ENCODE measurements around the gene SLC24A4. TPM values are rescaled to one million over a fixed set of nuclear protein-coding genes. Genes with fewer than 3 reads are reported as not detected.

Gene SLC24A4
- total RNA-seq, 1 experiment from 2014 or later: not detected

DNA sequence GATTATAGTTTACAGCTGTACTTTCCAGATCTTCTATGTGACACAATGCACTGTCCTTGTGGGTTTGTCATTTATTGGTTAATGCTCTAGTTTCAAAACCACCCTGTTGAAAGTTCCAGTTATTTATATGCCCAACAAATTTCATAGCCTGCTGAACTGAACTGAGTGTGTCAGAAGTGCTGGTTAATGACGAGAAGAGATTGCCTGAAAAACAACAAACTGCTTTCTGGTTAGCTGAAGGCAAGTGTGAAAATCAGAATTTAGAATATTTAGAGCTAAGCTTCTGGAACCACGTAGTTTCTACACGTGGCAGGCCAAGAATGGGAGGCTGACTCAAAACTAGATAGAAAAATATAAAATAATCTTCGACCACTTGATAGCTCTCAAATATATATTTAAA, 171.5 kb downstream of the SLC24A4 start:
- no peaks in the 10 kb centered on the region for H3K27me3 ChIP-seq (ENCODE audit: low read length)
- H3K9me2 ChIP-seq (replicated peaks; ENCODE audit: low read length): no peaks in the 10 kb centered on the region
- ChIA-PET POLR2A (ENCODE audit: unreplicated experiment) (no interaction called here), CTCF (no interaction called here)
- H3K4me3 ChIP-seq (ENCODE audit: low read length): no peak overlapping the region
- intact Hi-C loops (cut with micrococcal nuclease): no loop called here
- no peaks in the 10 kb centered on the region for H3F3A ChIP-seq (ENCODE audit: low read length, unreplicated experiment)
- no peak overlapping the region for H2AFZ ChIP-seq (ENCODE audit: low read length)
- no peak overlapping the region for H3K4me2 ChIP-seq (ENCODE audit: low read length)
- no peak for ATAC-seq
- H3K27ac ChIP-seq (ENCODE audit: low read length): no peak overlapping the region
- no peaks in the 10 kb centered on the region for H3K9me3 ChIP-seq (ENCODE audit: low read length)
- TF ChIP-seq, protein P1, sequence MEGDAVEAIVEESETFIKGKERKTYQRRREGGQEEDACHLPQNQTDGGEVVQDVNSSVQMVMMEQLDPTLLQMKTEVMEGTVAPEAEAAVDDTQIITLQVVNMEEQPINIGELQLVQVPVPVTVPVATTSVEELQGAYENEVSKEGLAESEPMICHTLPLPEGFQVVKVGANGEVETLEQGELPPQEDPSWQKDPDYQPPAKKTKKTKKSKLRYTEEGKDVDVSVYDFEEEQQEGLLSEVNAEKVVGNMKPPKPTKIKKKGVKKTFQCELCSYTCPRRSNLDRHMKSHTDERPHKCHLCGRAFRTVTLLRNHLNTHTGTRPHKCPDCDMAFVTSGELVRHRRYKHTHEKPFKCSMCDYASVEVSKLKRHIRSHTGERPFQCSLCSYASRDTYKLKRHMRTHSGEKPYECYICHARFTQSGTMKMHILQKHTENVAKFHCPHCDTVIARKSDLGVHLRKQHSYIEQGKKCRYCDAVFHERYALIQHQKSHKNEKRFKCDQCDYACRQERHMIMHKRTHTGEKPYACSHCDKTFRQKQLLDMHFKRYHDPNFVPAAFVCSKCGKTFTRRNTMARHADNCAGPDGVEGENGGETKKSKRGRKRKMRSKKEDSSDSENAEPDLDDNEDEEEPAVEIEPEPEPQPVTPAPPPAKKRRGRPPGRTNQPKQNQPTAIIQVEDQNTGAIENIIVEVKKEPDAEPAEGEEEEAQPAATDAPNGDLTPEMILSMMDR (conservative IDR thresholded peaks at IDR 0.05; ENCODE audit: low read depth, low read length): no peak
- no peak for TF ChIP-seq EZH2 (IDR thresholded peaks at IDR 0.05; ENCODE audit: low read length, unreplicated experiment)
- TF ChIP-seq EZH2phosphoT487 (IDR thresholded peaks at IDR 0.05; ENCODE audit: borderline replicate concordance, low read length): no peak
- H3K36me3 ChIP-seq (ENCODE audit: low read depth, low read length): no peaks in the 10 kb centered on the region
- no peaks in the 10 kb centered on the region for H3K4me1 ChIP-seq (ENCODE audit: insufficient read depth, low read length)
- DNase-seq: no peak
- no peaks in the 10 kb centered on the region for H4K20me1 ChIP-seq (ENCODE audit: low read length)
- no peaks in the 10 kb centered on the region for H3K79me2 ChIP-seq (ENCODE audit: low read length)
- H3K9ac ChIP-seq (ENCODE audit: low read length): no peak overlapping the region
- no TSS peak for BruUV-seq (replicated peaks)

DNA sequence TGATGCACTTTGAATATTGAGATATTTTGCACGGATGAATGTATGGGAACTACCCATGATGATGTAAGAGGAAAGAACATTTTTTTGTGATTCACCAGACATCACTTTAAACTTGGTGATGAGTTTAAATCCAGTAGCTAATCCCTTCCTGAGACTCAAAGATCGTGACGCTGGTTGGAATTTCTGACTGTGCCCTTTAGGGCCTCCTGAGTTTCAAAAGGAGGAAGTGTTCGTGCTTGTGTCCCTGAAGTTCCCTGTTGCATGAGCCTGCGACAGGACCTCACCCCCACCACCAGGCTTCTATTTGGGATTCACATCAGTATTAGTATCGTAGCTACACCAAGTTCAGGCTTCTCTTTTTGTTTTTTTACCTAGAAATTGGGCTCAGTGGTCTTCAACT, 172.1 kb downstream of the SLC24A4 start:
- intact Hi-C loops (cut with micrococcal nuclease): no loop called here
- DNase-seq: no peak
- TF ChIP-seq EZH2 (IDR thresholded peaks at IDR 0.05; ENCODE audit: low read length, unreplicated experiment) (no peak), EZH2phosphoT487 (IDR thresholded peaks at IDR 0.05; ENCODE audit: borderline replicate concordance, low read length) (no peak)
- TF ChIP-seq, protein P1 (conservative IDR thresholded peaks at IDR 0.05; ENCODE audit: low read depth, low read length): no peak
- no peak overlapping the region for H3K4me2 ChIP-seq (ENCODE audit: low read length)
- no peaks in the 10 kb centered on the region for H3K79me2 ChIP-seq (ENCODE audit: low read length)
- CTCF ChIA-PET: no interaction called here
- POLR2A ChIA-PET (ENCODE audit: unreplicated experiment): no interaction called here
- no peaks in the 10 kb centered on the region for H3K36me3 ChIP-seq (ENCODE audit: low read depth, low read length)
- H3F3A ChIP-seq (ENCODE audit: low read length, unreplicated experiment): no peaks in the 10 kb centered on the region
- no peaks in the 10 kb centered on the region for H3K9me2 ChIP-seq (replicated peaks; ENCODE audit: low read length)
- H4K20me1 ChIP-seq (ENCODE audit: low read length): no peaks in the 10 kb centered on the region
- no peaks in the 10 kb centered on the region for H3K27me3 ChIP-seq (ENCODE audit: low read length)
- H3K27ac ChIP-seq (ENCODE audit: low read length): no peak overlapping the region
- no TSS peak for BruUV-seq (replicated peaks)
- H3K9ac ChIP-seq (ENCODE audit: low read length): no peak overlapping the region
- H3K9me3 ChIP-seq (ENCODE audit: low read length): no peaks in the 10 kb centered on the region
- no peak overlapping the region for H2AFZ ChIP-seq (ENCODE audit: low read length)
- no peaks in the 10 kb centered on the region for H3K4me1 ChIP-seq (ENCODE audit: insufficient read depth, low read length)
- H3K4me3 ChIP-seq (ENCODE audit: low read length): no peak overlapping the region
- no peak for ATAC-seq

DNA sequence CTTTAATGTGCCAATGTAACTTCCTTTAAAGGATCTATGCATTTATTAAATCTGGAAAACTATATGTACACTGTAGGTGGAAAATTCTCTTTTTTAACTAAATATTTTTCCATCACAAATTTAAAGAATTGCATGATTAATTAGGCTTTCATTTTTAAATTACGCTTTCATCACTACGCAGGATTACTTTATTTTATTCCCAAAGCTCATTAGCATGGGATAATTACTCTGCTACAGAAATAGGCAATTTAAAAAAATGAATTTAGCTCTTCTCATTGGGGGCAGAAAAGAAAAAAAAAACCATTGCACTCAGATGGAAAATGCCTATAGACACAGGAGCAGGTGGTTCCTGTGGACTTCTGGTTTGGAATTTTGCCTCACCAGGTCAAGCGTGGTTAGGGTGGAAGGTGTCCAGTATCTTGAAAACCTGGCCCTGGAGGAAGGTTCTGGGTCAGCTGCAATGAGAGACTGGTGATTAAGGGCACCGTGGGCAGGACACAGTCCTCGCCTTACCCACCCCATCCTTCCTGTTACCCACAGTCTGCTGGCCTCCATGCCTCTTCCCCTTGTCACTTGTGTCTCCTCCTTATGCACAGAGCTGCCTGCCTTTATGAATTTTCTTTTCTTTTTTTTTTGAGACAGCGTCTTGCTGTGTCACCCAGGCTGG, 173.4 kb downstream of the SLC24A4 start:
- TF ChIP-seq, protein P1 (conservative IDR thresholded peaks at IDR 0.05; ENCODE audit: low read depth, low read length): no peak
- no peak for TF ChIP-seq EZH2 (IDR thresholded peaks at IDR 0.05; ENCODE audit: low read length, unreplicated experiment)
- TF ChIP-seq EZH2phosphoT487 (IDR thresholded peaks at IDR 0.05; ENCODE audit: borderline replicate concordance, low read length): no peak
- Histone ChIP-seq H3F3A (ENCODE audit: low read length, unreplicated experiment) (no peaks in the 10 kb centered on the region), H3K4me2 (ENCODE audit: low read length) (no peak overlapping the region), H3K79me2 (ENCODE audit: low read length) (no peaks in the 10 kb centered on the region), H3K27me3 (ENCODE audit: low read length) (no peaks in the 10 kb centered on the region), H3K9ac (ENCODE audit: low read length) (no peak overlapping the region), H3K36me3 (ENCODE audit: low read depth, low read length) (no peaks in the 10 kb centered on the region), H3K9me3 (ENCODE audit: low read length) (no peaks in the 10 kb centered on the region), H4K20me1 (ENCODE audit: low read length) (no peaks in the 10 kb centered on the region), H3K9me2 (replicated peaks; ENCODE audit: low read length) (no peaks in the 10 kb centered on the region), H3K4me1 (ENCODE audit: insufficient read depth, low read length) (0 out of 2 replicates have a peak, but pooled peaks cover under 1% of the 10 kb centered on the region), H3K4me3 (ENCODE audit: low read length) (no peak overlapping the region), H3K27ac (ENCODE audit: low read length) (no peak overlapping the region), H2AFZ (ENCODE audit: low read length) (no peak overlapping the region)
- ATAC-seq (no peak), DNase-seq (no peak)
- BruUV-seq (replicated peaks): no TSS peak
- intact Hi-C loops (cut with micrococcal nuclease): no loop called here
- ChIA-PET POLR2A (ENCODE audit: unreplicated experiment) (no interaction called here), CTCF (no interaction called here)
